MG63 (cell line): Measurements from ENCODE around the gene RAF1. TPM values are rescaled to one million over a fixed set of nuclear protein-coding genes. Genes with fewer than 3 reads are reported as not detected.

ENCODE experiments used
- DNase-seq: peaks from one replicate; pipeline ENCODE4 v3.0.0-alpha.2; 2020
- H3K27me3 ChIP-seq: fragments of 250-450 bp; sonication (Bioruptor Pico); 2 replicates; pipeline ENCODE4 v1.5.1; 2020; ENCODE audit warnings: mild to moderate bottlenecking, moderate library complexity
- H3K36me3 ChIP-seq: fragments of 250-450 bp; sonication (Bioruptor Pico); 2 replicates; pipeline ENCODE4 v1.5.1; 2020; ENCODE audit warnings: mild to moderate bottlenecking, moderate library complexity
- H3K4me3 ChIP-seq: fragments of 250-450 bp; sonication (Bioruptor Pico); 2 replicates; pipeline ENCODE4 v1.5.1; 2020; ENCODE audit warnings: mild to moderate bottlenecking, moderate library complexity
- H3K9me3 ChIP-seq: fragments of 250-450 bp; sonication (Bioruptor Pico); 2 replicates; pipeline ENCODE4 v1.5.1; 2020; ENCODE audit warnings: mild to moderate bottlenecking, moderate library complexity
- total RNA-seq: library from RNA; depleted of rRNA; stranded (reverse); fragments of >200 nt; shearing (Covaris generic); gene quantifications from 2 replicates; pipeline ENCODE4 v1.2.3, GENCODE V29; 2014; ENCODE audit warnings: low replicate concordance

Gene RAF1
- total RNA-seq, 1 experiment from 2014 or later: 62.0 TPM

- Histone ChIP-seq H3K4me3 (no peak overlapping the region), H3K36me3 (peaks cover 12% of the 10 kb centered on the region), H3K27me3 (no peaks in the 10 kb centered on the region), H3K9me3 (no peaks in the 10 kb centered on the region)
- DNase-seq: no peak
Measured at GRCh38 chr3:12591456-12591855, 72.5 kb downstream of the RAF1 start.

DNA sequence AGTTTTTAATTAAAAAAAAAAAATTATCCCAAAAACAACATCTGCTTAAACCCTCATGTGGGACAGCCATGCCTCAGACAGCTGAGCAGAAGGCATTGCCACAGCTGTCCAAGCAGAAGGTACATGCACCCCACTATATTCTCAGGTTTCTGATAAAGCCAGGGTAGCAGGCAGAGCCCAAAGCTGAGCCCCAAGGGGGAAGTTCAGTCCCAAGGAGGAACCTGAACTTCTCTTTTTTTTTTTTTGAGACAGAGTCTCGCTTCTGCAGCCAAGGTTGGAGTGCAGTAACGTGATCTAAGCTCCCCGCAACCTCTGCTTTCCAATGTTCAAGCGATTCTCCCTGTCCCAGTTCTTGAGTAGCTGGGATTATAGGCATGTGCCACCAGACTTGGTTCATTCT lies 73.8 kb downstream of the RAF1 start:
- peaks cover 12% of the 10 kb centered on the region for H3K36me3 ChIP-seq

DNA sequence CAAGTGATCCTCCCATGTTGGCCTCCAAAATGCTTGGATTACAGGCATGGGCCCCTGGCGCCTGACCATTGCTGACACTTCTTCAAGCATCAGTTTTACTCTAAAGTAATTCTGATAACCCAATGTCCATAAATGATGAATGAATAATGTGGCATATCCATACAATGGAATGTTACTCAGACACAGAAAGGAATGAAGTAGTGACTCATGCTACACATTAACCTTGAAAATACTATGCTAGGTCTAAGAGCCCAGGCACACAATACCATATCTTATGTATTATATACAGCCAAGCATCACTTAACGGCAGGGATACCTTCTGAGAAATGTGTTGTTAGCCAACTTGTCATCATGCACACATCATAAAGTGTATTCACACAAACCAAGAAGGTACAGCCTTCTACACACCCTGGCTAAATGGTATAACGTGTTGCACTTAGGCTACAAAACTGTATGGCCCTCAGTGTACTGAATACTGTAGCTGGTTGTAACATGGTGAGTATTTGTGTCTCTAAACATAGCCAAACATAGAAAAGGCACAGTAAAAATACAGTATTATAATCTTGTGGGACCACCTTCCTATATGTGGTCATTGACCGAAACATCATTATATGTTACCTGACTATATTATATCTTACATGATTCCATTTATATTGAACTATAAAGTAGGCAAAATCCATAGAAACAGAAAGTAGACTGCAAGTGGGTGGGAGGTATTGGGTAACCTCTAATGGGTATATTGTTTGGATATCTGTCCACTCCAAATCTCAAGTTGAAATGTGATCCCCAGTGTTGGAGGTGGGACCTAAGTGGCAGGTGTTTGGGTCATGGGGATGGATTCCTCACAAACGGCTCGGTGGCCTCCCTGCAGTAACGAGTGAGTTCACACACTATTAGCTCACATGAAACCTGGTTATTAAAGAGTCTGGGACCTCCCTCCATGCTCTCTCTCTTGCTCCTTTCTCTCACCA lies 75.6 kb downstream of the RAF1 start:
- no peak for DNase-seq
- Histone ChIP-seq H3K9me3 (no peaks in the 10 kb centered on the region), H3K36me3 (peaks cover 23% of the 10 kb centered on the region), H3K4me3 (no peak overlapping the region), H3K27me3 (no peaks in the 10 kb centered on the region)

More for the DNA sequence above, 73.8 kb downstream of the RAF1 start:
- no peak overlapping the region for H3K4me3 ChIP-seq
- no peaks in the 10 kb centered on the region for H3K9me3 ChIP-seq
- DNase-seq: no peak
- no peaks in the 10 kb centered on the region for H3K27me3 ChIP-seq

GRCh38 chr3:12586403-12586802 lies 77.5 kb downstream of the RAF1 start:
- Histone ChIP-seq H3K9me3 (no peaks in the 10 kb centered on the region), H3K27me3 (no peaks in the 10 kb centered on the region), H3K4me3 (no peak overlapping the region), H3K36me3 (peaks cover 37% of the 10 kb centered on the region)
- no peak for DNase-seq

DNA sequence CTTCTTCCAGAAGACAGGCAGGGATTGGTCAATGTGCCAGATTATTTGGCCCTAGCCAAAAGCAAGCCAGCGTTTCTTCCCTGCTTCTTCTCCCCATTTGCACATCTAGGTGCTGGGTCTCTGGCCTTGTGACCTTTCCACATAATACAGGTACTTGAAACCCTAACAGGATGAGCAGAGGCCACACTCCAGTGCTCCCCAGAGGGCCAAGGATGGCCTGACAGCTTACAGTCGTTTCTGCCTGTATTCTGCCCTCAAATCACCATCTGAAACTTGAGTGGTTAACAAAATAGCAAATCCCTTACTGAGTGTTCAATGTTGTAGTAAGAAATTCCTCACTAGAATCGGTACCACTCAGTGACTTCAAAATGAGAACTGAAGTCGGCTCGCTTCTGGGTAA lies 77.9 kb downstream of the RAF1 start:
- DNase-seq: no peak
- Histone ChIP-seq H3K9me3 (no peaks in the 10 kb centered on the region), H3K36me3 (peaks cover 37% of the 10 kb centered on the region), H3K27me3 (no peaks in the 10 kb centered on the region), H3K4me3 (no peak overlapping the region)

DNA sequence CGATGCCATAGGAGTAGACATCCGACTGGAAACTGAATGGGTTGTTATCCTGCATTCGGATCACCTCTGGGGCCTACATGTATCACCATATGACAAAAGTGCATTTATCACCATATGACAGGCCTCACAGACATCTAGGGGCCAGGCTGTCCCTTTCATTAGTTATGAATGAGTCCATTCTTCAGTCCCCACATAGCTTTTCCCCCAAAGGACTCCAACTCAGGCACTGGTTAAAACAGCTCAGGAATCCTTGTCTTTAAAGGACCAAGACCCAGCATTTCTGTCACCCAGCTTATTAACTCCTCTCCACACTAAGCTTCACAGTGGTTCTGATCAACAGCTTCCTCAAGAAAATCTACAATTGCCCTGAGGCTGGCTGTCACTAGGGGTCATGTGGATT lies 78.7 kb downstream of the RAF1 start:
- Histone ChIP-seq H3K9me3 (no peaks in the 10 kb centered on the region), H3K36me3 (peaks cover 32% of the 10 kb centered on the region), H3K4me3 (no peak overlapping the region), H3K27me3 (no peaks in the 10 kb centered on the region)
- no peak for DNase-seq

GRCh38 chr3:12584083-12584482 lies 79.8 kb downstream of the RAF1 start:
- H3K4me3 ChIP-seq: no peak overlapping the region
- no peak for DNase-seq
- H3K9me3 ChIP-seq: no peaks in the 10 kb centered on the region
- peaks cover 29% of the 10 kb centered on the region for H3K36me3 ChIP-seq
- no peaks in the 10 kb centered on the region for H3K27me3 ChIP-seq

DNA sequence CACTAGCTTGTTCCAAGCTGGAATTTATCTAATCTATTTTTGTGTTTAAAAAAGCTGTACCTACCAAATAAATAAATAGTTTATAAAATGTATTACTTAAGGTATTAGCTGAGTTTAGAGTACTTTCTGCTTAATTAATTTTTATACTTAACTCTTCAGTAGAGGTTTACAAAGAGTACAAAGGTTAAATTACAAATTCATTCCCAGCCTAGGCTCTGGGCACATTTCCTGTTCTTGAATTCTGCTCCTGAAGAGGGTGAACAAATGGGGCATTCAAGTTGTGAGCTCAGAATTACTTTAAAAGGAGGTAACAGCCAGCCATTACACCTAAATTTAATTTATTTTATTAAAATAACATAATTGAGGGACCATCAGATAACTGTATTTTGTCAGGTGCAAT lies 80.6 kb downstream of the RAF1 start:
- H3K36me3 ChIP-seq: peaks cover 29% of the 10 kb centered on the region
- H3K4me3 ChIP-seq: no peak overlapping the region
- no peaks in the 10 kb centered on the region for H3K27me3 ChIP-seq

GRCh38 chr3:12582730-12583129 lies 81.2 kb downstream of the RAF1 start:
- Histone ChIP-seq H3K36me3 (peaks cover 27% of the 10 kb centered on the region), H3K4me3 (no peak overlapping the region), H3K27me3 (no peaks in the 10 kb centered on the region), H3K9me3 (no peaks in the 10 kb centered on the region)
- no peak for DNase-seq

More for the DNA sequence above, 80.6 kb downstream of the RAF1 start:
- DNase-seq: no peak
- no peaks in the 10 kb centered on the region for H3K9me3 ChIP-seq

GRCh38 chr3:12579905-12580304 lies 84.0 kb downstream of the RAF1 start:
- Histone ChIP-seq H3K9me3 (no peaks in the 10 kb centered on the region), H3K36me3 (peaks cover 29% of the 10 kb centered on the region), H3K27me3 (no peaks in the 10 kb centered on the region), H3K4me3 (no peak overlapping the region)
- DNase-seq: no peak

GRCh38 chr3:12579456-12579855 lies 84.5 kb downstream of the RAF1 start:
- Histone ChIP-seq H3K36me3 (peaks cover 28% of the 10 kb centered on the region), H3K9me3 (no peaks in the 10 kb centered on the region), H3K27me3 (no peaks in the 10 kb centered on the region), H3K4me3 (no peak overlapping the region)
- no peak for DNase-seq

DNA sequence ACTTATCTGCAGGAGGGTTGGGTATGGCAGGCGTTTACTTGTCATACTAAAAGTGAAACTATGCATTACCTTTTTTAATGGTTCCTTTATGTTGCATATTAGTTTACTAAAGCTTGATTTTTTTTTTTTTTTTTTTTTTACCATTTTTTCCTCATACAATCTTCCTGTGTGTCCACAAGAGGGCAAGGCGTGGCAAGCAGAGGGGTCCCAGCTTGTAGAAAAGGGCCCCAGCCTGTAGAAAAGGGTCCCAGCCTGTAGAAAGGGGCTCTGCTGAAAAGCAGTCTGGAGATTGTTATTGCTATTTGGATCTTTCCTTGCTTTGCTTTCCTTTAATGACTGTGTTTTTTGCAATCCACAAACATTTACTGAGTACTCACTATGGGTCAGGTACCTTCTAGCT lies 85.2 kb downstream of the RAF1 start:
- H3K36me3 ChIP-seq: peaks cover 24% of the 10 kb centered on the region
- no peak overlapping the region for H3K4me3 ChIP-seq
- H3K9me3 ChIP-seq: no peaks in the 10 kb centered on the region
- no peak for DNase-seq
- H3K27me3 ChIP-seq: no peaks in the 10 kb centered on the region

GRCh38 chr3:12577379-12577778 lies 86.5 kb downstream of the RAF1 start:
- DNase-seq: no peak
- H3K27me3 ChIP-seq: no peaks in the 10 kb centered on the region
- peaks cover 15% of the 10 kb centered on the region for H3K36me3 ChIP-seq
- H3K9me3 ChIP-seq: no peaks in the 10 kb centered on the region
- no peak overlapping the region for H3K4me3 ChIP-seq

GRCh38 chr3:12574661-12575060 lies 89.3 kb downstream of the RAF1 start:
- peaks cover 13% of the 10 kb centered on the region for H3K36me3 ChIP-seq
- no peak for DNase-seq

DNA sequence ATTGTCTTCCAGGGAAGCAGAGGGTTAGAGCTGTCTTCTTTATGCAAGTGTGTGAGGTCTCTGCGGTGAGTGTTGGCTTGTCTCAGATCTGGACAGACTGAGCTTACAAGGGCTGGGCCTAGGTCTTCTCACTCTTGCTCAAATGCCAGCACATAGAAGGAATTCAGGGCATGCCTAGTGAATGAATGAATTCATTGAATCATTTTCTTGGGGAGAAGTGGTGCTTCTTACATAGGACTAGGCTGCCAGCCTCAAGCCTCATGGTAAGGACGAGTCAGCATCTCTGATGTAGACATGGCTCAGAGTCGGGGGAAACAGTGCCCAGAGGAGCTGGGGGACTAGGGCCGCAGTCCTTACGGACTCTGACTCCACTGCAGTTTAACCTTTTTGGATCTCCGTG lies 89.8 kb downstream of the RAF1 start:
- Histone ChIP-seq H3K36me3 (peaks cover 13% of the 10 kb centered on the region), H3K27me3 (no peaks in the 10 kb centered on the region), H3K9me3 (no peaks in the 10 kb centered on the region), H3K4me3 (no peak overlapping the region)
- DNase-seq: no peak

More at GRCh38 chr3:12574661-12575060, 89.3 kb downstream of the RAF1 start:
- Histone ChIP-seq H3K4me3 (no peak overlapping the region), H3K9me3 (no peaks in the 10 kb centered on the region), H3K27me3 (no peaks in the 10 kb centered on the region)

DNA sequence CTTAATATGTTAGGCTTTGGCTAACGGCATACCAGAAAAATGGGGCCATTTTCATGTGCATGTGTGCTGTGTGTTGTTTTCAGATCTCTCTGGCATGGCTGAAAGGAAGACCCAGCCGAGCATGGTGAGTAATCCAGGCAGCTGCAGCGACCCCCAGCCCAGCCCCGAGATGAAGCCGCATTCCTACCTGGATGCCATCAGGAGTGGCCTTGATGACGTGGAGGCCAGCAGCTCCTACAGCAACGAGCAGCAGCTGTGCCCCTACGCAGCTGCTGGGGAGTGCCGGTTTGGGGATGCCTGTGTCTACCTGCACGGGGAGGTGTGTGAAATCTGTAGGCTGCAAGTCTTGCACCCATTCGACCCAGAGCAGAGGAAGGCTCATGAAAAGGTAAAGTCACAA lies 91.9 kb downstream of the RAF1 start:
- DNase-seq: no peak
- Histone ChIP-seq H3K36me3 (peaks cover 7% of the 10 kb centered on the region), H3K27me3 (no peaks in the 10 kb centered on the region), H3K4me3 (no peak overlapping the region), H3K9me3 (no peaks in the 10 kb centered on the region)

GRCh38 chr3:12569836-12570235 lies 94.1 kb downstream of the RAF1 start:
- H3K36me3 ChIP-seq: peaks cover 6% of the 10 kb centered on the region
- no peak for DNase-seq

GRCh38 chr3:12568747-12569146 lies 95.2 kb downstream of the RAF1 start:
- peaks cover 6% of the 10 kb centered on the region for H3K36me3 ChIP-seq
- DNase-seq: no peak
- H3K9me3 ChIP-seq: no peaks in the 10 kb centered on the region
- no peak overlapping the region for H3K4me3 ChIP-seq
- no peaks in the 10 kb centered on the region for H3K27me3 ChIP-seq

More at GRCh38 chr3:12569836-12570235, 94.1 kb downstream of the RAF1 start:
- Histone ChIP-seq H3K4me3 (no peak overlapping the region), H3K27me3 (no peaks in the 10 kb centered on the region), H3K9me3 (no peaks in the 10 kb centered on the region)
